ENCODE measurements around the gene HHIP.

HHIP gene

DNA sequence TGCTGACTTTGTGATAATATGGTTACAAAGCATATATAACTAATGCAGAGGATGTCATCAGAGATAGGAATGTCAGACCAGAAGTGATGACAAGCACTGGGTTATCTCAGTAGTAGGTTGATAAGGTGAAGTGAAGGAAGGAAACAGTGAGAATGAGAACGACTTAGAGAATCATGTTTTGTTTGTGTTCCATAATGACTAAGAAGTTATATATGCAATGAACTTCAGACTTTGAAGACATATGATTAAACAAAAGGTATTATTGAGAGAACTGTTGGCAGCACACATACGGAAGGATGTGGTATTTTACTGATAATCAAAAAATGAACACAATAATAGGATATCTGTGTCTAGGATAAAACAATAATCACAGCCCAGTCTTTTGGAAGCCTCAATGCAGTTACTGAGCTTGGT lies 18.3 kb upstream of the HHIP start:
- TF ChIP-seq, protein P1, sequence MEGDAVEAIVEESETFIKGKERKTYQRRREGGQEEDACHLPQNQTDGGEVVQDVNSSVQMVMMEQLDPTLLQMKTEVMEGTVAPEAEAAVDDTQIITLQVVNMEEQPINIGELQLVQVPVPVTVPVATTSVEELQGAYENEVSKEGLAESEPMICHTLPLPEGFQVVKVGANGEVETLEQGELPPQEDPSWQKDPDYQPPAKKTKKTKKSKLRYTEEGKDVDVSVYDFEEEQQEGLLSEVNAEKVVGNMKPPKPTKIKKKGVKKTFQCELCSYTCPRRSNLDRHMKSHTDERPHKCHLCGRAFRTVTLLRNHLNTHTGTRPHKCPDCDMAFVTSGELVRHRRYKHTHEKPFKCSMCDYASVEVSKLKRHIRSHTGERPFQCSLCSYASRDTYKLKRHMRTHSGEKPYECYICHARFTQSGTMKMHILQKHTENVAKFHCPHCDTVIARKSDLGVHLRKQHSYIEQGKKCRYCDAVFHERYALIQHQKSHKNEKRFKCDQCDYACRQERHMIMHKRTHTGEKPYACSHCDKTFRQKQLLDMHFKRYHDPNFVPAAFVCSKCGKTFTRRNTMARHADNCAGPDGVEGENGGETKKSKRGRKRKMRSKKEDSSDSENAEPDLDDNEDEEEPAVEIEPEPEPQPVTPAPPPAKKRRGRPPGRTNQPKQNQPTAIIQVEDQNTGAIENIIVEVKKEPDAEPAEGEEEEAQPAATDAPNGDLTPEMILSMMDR (IDR thresholded peaks at IDR 0.05; ENCODE audit: low read length) = no peak
- TF ChIP-seq EZH2 (IDR thresholded peaks at IDR 0.05; ENCODE audit: borderline replicate concordance, low read length) = no peak
- no peak overlapping the region for H3K4me3 ChIP-seq (ENCODE audit: low read depth, low read length, poor library complexity, severe bottlenecking)
- H3K27ac ChIP-seq (ENCODE audit: low read depth, low read length, poor library complexity, severe bottlenecking) = no peak overlapping the region
- no peak overlapping the region for H2AFZ ChIP-seq (ENCODE audit: low read length)
- H3K4me2 ChIP-seq (ENCODE audit: low read length) = no peak overlapping the region
- no peaks in the 10 kb centered on the region for H3K36me3 ChIP-seq (ENCODE audit: insufficient read depth, low read length)
- H4K20me1 ChIP-seq (ENCODE audit: insufficient read depth, low read length) = no peaks in the 10 kb centered on the region
- no peaks in the 10 kb centered on the region for H3K27me3 ChIP-seq (ENCODE audit: insufficient read depth, low read length)
- no peaks in the 10 kb centered on the region for H3F3A ChIP-seq (ENCODE audit: insufficient read depth, low read length)
- H3K9me2 ChIP-seq (ENCODE audit: low read depth, low read length) = no peaks in the 10 kb centered on the region
- no peak overlapping the region for H3K9ac ChIP-seq (ENCODE audit: low read length)
- H3K9me3 ChIP-seq (ENCODE audit: low read length) = no peaks in the 10 kb centered on the region
- no peaks in the 10 kb centered on the region for H3K79me2 ChIP-seq (ENCODE audit: insufficient read depth, low read length)
- no peaks in the 10 kb centered on the region for H3K4me1 ChIP-seq (ENCODE audit: insufficient read depth, low read length, severe bottlenecking)

DNA sequence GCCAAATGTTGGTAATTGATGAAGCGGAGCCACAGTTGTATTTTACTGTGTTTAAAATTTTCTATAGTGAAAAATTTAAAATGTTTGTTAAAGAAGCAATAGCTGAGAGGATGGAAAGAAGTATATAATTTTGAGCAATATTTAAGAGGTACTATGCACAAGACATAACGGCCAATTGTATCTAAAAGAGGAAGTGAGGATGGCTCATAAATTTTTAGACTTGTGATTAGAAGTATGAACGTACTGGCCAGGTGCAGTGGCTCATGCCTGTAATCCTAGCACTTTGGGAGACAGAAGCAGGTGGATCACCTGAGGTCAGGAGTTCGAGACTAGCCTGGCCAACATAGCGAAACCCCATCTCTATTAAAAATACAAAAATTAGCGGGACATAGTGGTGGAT lies 12.7 kb upstream of the HHIP start:
- H3K4me2 ChIP-seq (ENCODE audit: low read length) = no peak overlapping the region
- H3K9me3 ChIP-seq (ENCODE audit: low read length) = no peaks in the 10 kb centered on the region
- TF ChIP-seq, protein P1 (IDR thresholded peaks at IDR 0.05; ENCODE audit: low read length) = no peak
- TF ChIP-seq EZH2 (IDR thresholded peaks at IDR 0.05; ENCODE audit: borderline replicate concordance, low read length) = no peak

DNA sequence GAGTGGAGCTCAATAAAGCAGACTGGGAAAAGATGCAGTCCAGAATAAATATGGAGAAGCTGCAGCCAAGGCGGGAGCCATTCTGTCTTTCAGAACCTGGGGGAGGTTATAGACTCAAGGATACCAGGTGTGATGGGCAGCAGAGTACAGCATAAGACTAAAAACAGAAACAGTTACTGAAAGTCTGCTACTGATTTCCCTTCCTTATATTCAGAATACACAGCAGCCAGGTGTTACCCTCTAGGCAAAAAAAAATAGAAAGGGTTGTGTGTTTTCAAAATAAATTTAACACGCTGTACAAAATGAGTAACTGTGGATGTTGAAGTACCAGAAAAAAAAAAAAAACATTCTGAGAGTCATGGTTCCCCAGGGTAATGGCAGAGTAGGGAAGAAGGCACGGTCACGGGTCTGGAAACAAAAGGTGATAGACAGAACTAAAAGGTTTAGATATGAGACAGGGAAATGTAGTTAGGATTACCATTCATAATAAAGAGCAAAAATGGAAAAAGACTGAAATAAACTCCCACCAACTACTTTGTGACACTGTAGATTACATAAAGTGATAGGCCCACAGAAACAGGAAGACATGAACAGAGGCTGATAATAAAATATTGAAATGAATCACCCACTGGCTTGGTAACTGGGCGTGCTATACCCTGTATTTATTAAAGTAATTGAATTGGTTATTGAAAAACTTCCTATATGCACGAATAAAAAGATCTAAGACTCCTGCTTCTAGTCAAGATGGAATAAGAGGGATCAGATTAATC lies 10.8 kb upstream of the HHIP start:
- no peaks in the 10 kb centered on the region for H3K9me3 ChIP-seq (ENCODE audit: low read length)
- no peaks in the 10 kb centered on the region for H3K4me1 ChIP-seq (ENCODE audit: insufficient read depth, low read length, severe bottlenecking)
- H3K9ac ChIP-seq (ENCODE audit: low read length) = no peak overlapping the region
- H3K79me2 ChIP-seq (ENCODE audit: insufficient read depth, low read length) = no peaks in the 10 kb centered on the region
- H3K36me3 ChIP-seq (ENCODE audit: insufficient read depth, low read length) = no peaks in the 10 kb centered on the region
- H4K20me1 ChIP-seq (ENCODE audit: insufficient read depth, low read length) = no peaks in the 10 kb centered on the region
- no peak for TF ChIP-seq EZH2 (IDR thresholded peaks at IDR 0.05; ENCODE audit: borderline replicate concordance, low read length)
- TF ChIP-seq, protein P1 (IDR thresholded peaks at IDR 0.05; ENCODE audit: low read length) = no peak
- H3K27me3 ChIP-seq (ENCODE audit: insufficient read depth, low read length) = no peaks in the 10 kb centered on the region
- no peak overlapping the region for H2AFZ ChIP-seq (ENCODE audit: low read length)
- H3K4me2 ChIP-seq (ENCODE audit: low read length) = no peak overlapping the region
- no peak overlapping the region for H3K4me3 ChIP-seq (ENCODE audit: low read depth, low read length, poor library complexity, severe bottlenecking)
- no peak overlapping the region for H3K27ac ChIP-seq (ENCODE audit: low read depth, low read length, poor library complexity, severe bottlenecking)
- no peaks in the 10 kb centered on the region for H3F3A ChIP-seq (ENCODE audit: insufficient read depth, low read length)
- no peaks in the 10 kb centered on the region for H3K9me2 ChIP-seq (ENCODE audit: low read depth, low read length)

More for the DNA sequence above, 12.7 kb upstream of the HHIP start:
- Histone ChIP-seq H2AFZ (ENCODE audit: low read length) (no peak overlapping the region), H3K79me2 (ENCODE audit: insufficient read depth, low read length) (no peaks in the 10 kb centered on the region), H3K27ac (ENCODE audit: low read depth, low read length, poor library complexity, severe bottlenecking) (no peak overlapping the region), H3K4me1 (ENCODE audit: insufficient read depth, low read length, severe bottlenecking) (no peaks in the 10 kb centered on the region), H3F3A (ENCODE audit: insufficient read depth, low read length) (no peaks in the 10 kb centered on the region), H3K4me3 (ENCODE audit: low read depth, low read length, poor library complexity, severe bottlenecking) (no peak overlapping the region), H3K27me3 (ENCODE audit: insufficient read depth, low read length) (no peaks in the 10 kb centered on the region), H3K36me3 (ENCODE audit: insufficient read depth, low read length) (no peaks in the 10 kb centered on the region), H3K9me2 (ENCODE audit: low read depth, low read length) (no peaks in the 10 kb centered on the region), H4K20me1 (ENCODE audit: insufficient read depth, low read length) (no peaks in the 10 kb centered on the region), H3K9ac (ENCODE audit: low read length) (no peak overlapping the region)
